H1 (cell line): ENCODE measurements around the gene CASKIN2. TPM values are rescaled to one million over a fixed set of nuclear protein-coding genes. Genes with fewer than 3 reads are reported as not detected.

ENCODE experiments used
- CTCF ChIA-PET: fragments of 300-600 bp; sonication (Branson Sonifier 250); formaldehyde crosslinking; loops from one replicate; lab custom pipeline; 2021; ENCODE audit not compliant: partially characterized antibody; lab: Charles Lee
- POLR2A ChIA-PET: fragments of 300-600 bp; sonication (Branson Sonifier 250); formaldehyde crosslinking; loops from one replicate; lab custom pipeline; 2021; ENCODE audit warnings: inconsistent platforms; ENCODE audit not compliant: partially characterized antibody; lab: Charles Lee
- DNase-seq, 2 experiments: peaks; one replicate each; pipeline versions ENCODE4 v3.0.0 to v3.0.0-alpha.2; 2010 to 2022; ENCODE audit warnings: low spot score in 2 of 2, low read depth in 1 of 2, mixed read lengths in 1 of 2
- FAIRE-seq: peaks from 2 replicates; lab custom pipeline; 2011; peaks lifted over from hg19 to GRCh38; lab: Jason Lieb, UNC
- H2AFZ ChIP-seq: 2 replicates; pipeline ENCODE4 v1.8.1; 2012; ENCODE audit warnings: low read length, inconsistent platforms
- H2AK5ac ChIP-seq: 2 replicates; pipeline ENCODE4 v1.6.1; 2013; ENCODE audit warnings: low read depth, low read length
- H2BK120ac ChIP-seq: replicated peaks from 2 replicates; pipeline ENCODE3; 2013; ENCODE audit warnings: low read depth, low read length, inconsistent platforms
- H2BK12ac ChIP-seq: 2 replicates; pipeline ENCODE4 v1.6.1; 2013; ENCODE audit warnings: low read depth, low read length
- H2BK15ac ChIP-seq: 2 replicates; pipeline ENCODE4 v1.6.1; 2013; ENCODE audit warnings: low read length
- H2BK20ac ChIP-seq: 2 replicates; pipeline ENCODE4 v1.6.1; 2013; ENCODE audit warnings: low read length
- H2BK5ac ChIP-seq: 2 replicates; pipeline ENCODE4 v1.6.1; 2013; ENCODE audit warnings: low read depth, low read length
- H3K14ac ChIP-seq: 2 replicates; pipeline ENCODE4 v1.6.1; 2013; ENCODE audit warnings: inconsistent platforms; ENCODE audit not compliant: insufficient read length
- H3K18ac ChIP-seq: 2 replicates; pipeline ENCODE4 v1.6.1; 2013; ENCODE audit warnings: low read length; ENCODE audit errors: extremely low read depth
- H3K23ac ChIP-seq: 2 replicates; pipeline ENCODE4 v1.6.1; 2013; ENCODE audit warnings: inconsistent platforms; ENCODE audit not compliant: insufficient read length
- H3K23me2 ChIP-seq: 2 replicates; pipeline ENCODE4 v1.6.1; 2013; ENCODE audit warnings: low read depth, low read length
- H3K27ac ChIP-seq: 2 replicates; pipeline ENCODE4 v1.6.1; 2011; ENCODE audit warnings: low read depth, low read length, inconsistent platforms
- H3K27me3 ChIP-seq, 4 experiments: replicated peaks in 1 of 4; 1 replicate in 1 of 4; 2 replicates in 3 of 4; pipeline versions ENCODE4 v1.6.1 to v1.8.1; 2011 to 2013; ENCODE audit warnings: low read length in 3 of 4, mild to moderate bottlenecking in 3 of 4, inconsistent platforms in 2 of 4, mixed read lengths in 2 of 4, moderate library complexity in 1 of 4; ENCODE audit not compliant: control insufficient read depth in 3 of 4, insufficient read depth in 3 of 4; ENCODE audit errors: extremely low read depth in 1 of 4
- H3K36me3 ChIP-seq, 4 experiments: 2 replicates each; pipeline versions ENCODE4 v1.6.1 to v1.8.1; 2011 to 2013; ENCODE audit warnings: mild to moderate bottlenecking in 4 of 4, low read length in 3 of 4, moderate library complexity in 2 of 4, control low read depth in 1 of 4, inconsistent platforms in 1 of 4; ENCODE audit not compliant: insufficient read depth in 4 of 4, control insufficient read depth in 2 of 4
- H3K4ac ChIP-seq: replicated peaks from 2 replicates; pipeline ENCODE3; 2013; ENCODE audit warnings: low read length, low read depth, mixed read lengths, inconsistent platforms; ENCODE audit not compliant: insufficient read length
- H3K4me1 ChIP-seq, 4 experiments: replicated peaks in 1 of 4; 1 replicate in 1 of 4; 2 replicates in 3 of 4; pipeline versions ENCODE4 v1.6.1 to v1.8.1; 2011 to 2013; ENCODE audit warnings: low read length in 3 of 4, inconsistent platforms in 2 of 4, mixed read lengths in 1 of 4; ENCODE audit not compliant: insufficient read depth in 4 of 4, control insufficient read depth in 3 of 4
- H3K4me2 ChIP-seq, 2 experiments: 2 replicates each; pipeline versions ENCODE4 v1.6.1 to v1.8.1; 2011 to 2013; ENCODE audit warnings: low read depth in 2 of 2, low read length in 2 of 2, control low read depth in 1 of 2, inconsistent platforms in 1 of 2, mild to moderate bottlenecking in 1 of 2; ENCODE audit not compliant: insufficient read depth in 1 of 2
- H3K4me3 ChIP-seq, 4 experiments: fragments of 200-600, 300-600 bp in 1 of 4; sonication (generic), shearing (Covaris generic), sonication (Bioruptor Twin) in 1 of 4; 2 replicates each; pipeline versions ENCODE4 v1.5.1 to v1.8.1; 2011 to 2016; ENCODE audit warnings: low read length in 4 of 4, low read depth in 3 of 4, control low read depth in 2 of 4, inconsistent platforms in 2 of 4, mild to moderate bottlenecking in 2 of 4, mixed read lengths in 1 of 4, moderate library complexity in 1 of 4; ENCODE audit not compliant: insufficient read depth in 2 of 4; ENCODE audit errors: extremely low read depth in 1 of 4
- H3K56ac ChIP-seq: replicated peaks from 2 replicates; pipeline ENCODE3; 2013; ENCODE audit warnings: low read depth, mild to moderate bottlenecking, mixed read lengths, low read length, inconsistent platforms; ENCODE audit not compliant: insufficient read length
- H3K79me1 ChIP-seq: 2 replicates; pipeline ENCODE4 v1.6.1; 2013; ENCODE audit warnings: low read depth, low read length, control low read depth
- H3K79me2 ChIP-seq, 2 experiments: 2 replicates each; pipeline versions ENCODE4 v1.6.1 to v1.8.1; 2012 to 2013; ENCODE audit warnings: low read length in 2 of 2, mild to moderate bottlenecking in 2 of 2, inconsistent platforms in 1 of 2; ENCODE audit not compliant: insufficient read depth in 2 of 2, control insufficient read depth in 1 of 2
- H3K9ac ChIP-seq, 4 experiments: replicated peaks in 1 of 4; 1 replicate in 1 of 4; 2 replicates in 3 of 4; pipeline versions ENCODE4 v1.6.1 to v1.8.1; 2011 to 2013; ENCODE audit warnings: low read depth in 3 of 4, low read length in 3 of 4, control low read depth in 2 of 4, mild to moderate bottlenecking in 2 of 4, moderate library complexity in 2 of 4, inconsistent platforms in 1 of 4; ENCODE audit errors: extremely low read depth in 1 of 4
- H3K9me3 ChIP-seq, 2 experiments: 2 replicates each; pipeline versions ENCODE4 v1.6.1 to v1.8.1; 2012 to 2013; ENCODE audit warnings: mild to moderate bottlenecking in 2 of 2, moderate library complexity in 2 of 2, control low read depth in 1 of 2, inconsistent platforms in 1 of 2, low read depth in 1 of 2, low read length in 1 of 2, mixed read lengths in 1 of 2; ENCODE audit not compliant: insufficient read depth in 2 of 2
- H4K20me1 ChIP-seq, 2 experiments: replicated peaks in 1 of 2; 2 replicates each; pipeline versions ENCODE3 to v1.8.1; 2011 to 2013; ENCODE audit warnings: inconsistent platforms in 2 of 2, low read length in 2 of 2, mild to moderate bottlenecking in 1 of 2; ENCODE audit not compliant: insufficient read depth in 2 of 2, control insufficient read depth in 1 of 2
- H4K5ac ChIP-seq: 2 replicates; pipeline ENCODE4 v1.6.1; 2013; ENCODE audit warnings: low read length, low read depth, mixed read lengths, inconsistent platforms; ENCODE audit not compliant: insufficient read length
- H4K8ac ChIP-seq: 2 replicates; pipeline ENCODE4 v1.8.0; 2013; ENCODE audit warnings: mild to moderate bottlenecking, moderate library complexity, low read length, inconsistent platforms; ENCODE audit not compliant: insufficient read depth; ENCODE audit errors: extremely low read depth
- H4K91ac ChIP-seq: replicated peaks from 2 replicates; pipeline ENCODE3; 2013; ENCODE audit warnings: low read length, mixed read lengths, inconsistent platforms; ENCODE audit not compliant: insufficient read length
- ATF3 ChIP-seq: IDR thresholded peaks from 2 replicates; pipeline ENCODE4 v1.6.1; 2011; ENCODE audit warnings: low read depth, mild to moderate bottlenecking, low read length; ENCODE audit not compliant: insufficient read depth
- EGR1 ChIP-seq: IDR thresholded peaks from 2 replicates; pipeline ENCODE4 v1.6.1; 2011; ENCODE audit warnings: low read depth, low read length, borderline replicate concordance
- RAD21 ChIP-seq, 2 experiments: IDR thresholded peaks in 1 of 2; conservative IDR thresholded peaks in 1 of 2; 2 replicates each; pipeline ENCODE4 v1.6.1; 2011; ENCODE audit warnings: low read depth in 2 of 2, low read length in 2 of 2, improper control_type of control experiment in 1 of 2, inconsistent platforms in 1 of 2, mild to moderate bottlenecking in 1 of 2, moderate library complexity in 1 of 2
- RBBP5 ChIP-seq: IDR thresholded peaks from 2 replicates; pipeline ENCODE4 v1.7.1; 2012; ENCODE audit warnings: low read depth, mild to moderate bottlenecking, inconsistent platforms, low read length, moderate library complexity, borderline replicate concordance
- SP1 ChIP-seq: IDR thresholded peaks from 2 replicates; pipeline ENCODE4 v1.6.1; 2011; ENCODE audit warnings: low read depth, low read length
- TCF12 ChIP-seq: IDR thresholded peaks from 2 replicates; pipeline ENCODE4 v1.6.1; 2011; ENCODE audit warnings: low read depth, mild to moderate bottlenecking, low read length
- WGBS, 2 experiments: shearing (Covaris generic) in 1 of 2; methylation state at CpG; one replicate each; pipeline versions ENCODE4 v1.1.6 to v1.1.7; 2013 to 2015; ENCODE audit warnings: low lambda C conversion rate in 2 of 2, mixed read lengths in 2 of 2, inconsistent platforms in 1 of 2, low coverage in 1 of 2, missing lambda C conversion rate in 1 of 2; ENCODE audit not compliant: insufficient replicate concordance in 2 of 2, insufficient coverage in 1 of 2, insufficient read length in 1 of 2; ENCODE audit errors: extremely low coverage in 1 of 2, missing lambda C conversion rate in 1 of 2; 5-methylcytosine and 5-hydroxymethylcytosine counted together
- polyA plus RNA-seq, 7 experiments: library from polyadenylated mRNA; depleted of rRNA in 3 of 7; stranded (reverse) in 5 of 7; unstranded in 2 of 7; fragments of >200 nt in 5 of 7; fragments of 200-250 nt in 2 of 7; gene quantifications; 1 replicate in 5 of 7; 2 replicates in 1 of 7; 4 replicates in 1 of 7; pipeline versions ENCODE4 v1.2.1 to v1.2.3, GENCODE V29; 2011 to 2013; ENCODE audit warnings: missing spikeins in 2 of 7, mixed read lengths in 2 of 7
- total RNA-seq: library from RNA; stranded (reverse); fragmentation: NEBNext Ultra II Directional; extraction: Animal tissue kit (Norgen Biotek cat#: 25700); gene quantifications from 2 replicates; pipeline ENCODE4 v1.2.1, GENCODE V29; 2021

Gene CASKIN2
- total and polyA plus RNA-seq, 2 of the 8 experiments (the other 6 are each of a cell fraction or from before 2014, with no cell fraction given) = 6.7 to 32.3 TPM

- no peak for FAIRE-seq
- Histone ChIP-seq H2BK5ac (no peak overlapping the region; the same call in 1 of the 2 replicates), H2BK15ac (no peak overlapping the region), H4K5ac (no peak overlapping the region), H3K4me1 (peaks cover 0 to 7% (median 0%) of the 10 kb centered on the region in 4 experiments; a peak in 3 of 7 replicates), H4K8ac (no peak overlapping the region), H4K91ac (no peak overlapping the region), H2BK20ac (no peak overlapping the region), H3K23ac (no peak overlapping the region), H2BK12ac (no peak overlapping the region), H3K23me2 (no peaks in the 10 kb centered on the region), H2AK5ac (no peak overlapping the region), H3K4me3 (no peak overlapping the region), H3K79me2 (no peaks in the 10 kb centered on the region), H3K36me3 (peaks cover 0 to 10% (median 6%) of the 10 kb centered on the region in 4 experiments; a peak in 5 of 8 replicates), H2BK120ac (no peak overlapping the region), H3K56ac (no peak overlapping the region), H3K79me1 (no peaks in the 10 kb centered on the region; the same call in 1 of the 2 replicates), H3K9ac (no peak overlapping the region), H3K18ac (no peak overlapping the region), H3K27me3 (no peaks in the 10 kb centered on the region), H2AFZ (no peak overlapping the region), H3K9me3 (no peaks in the 10 kb centered on the region), H4K20me1 (no peaks in the 10 kb centered on the region), H3K4ac (no peak overlapping the region), H3K27ac (no peak overlapping the region), H3K14ac (no peak overlapping the region), H3K4me2 (no peak overlapping the region)
- DNase-seq = no peak
- WGBS, 2 experiments = 85% methylated on average over 12 of the region's 13 CpGs; no CpG with 5 or more reads in 1 of the 2 experiments
- POLR2A ChIA-PET = interaction anchor here (0.9 kb wide), 1 partner anchor 35 kb away, joined by 3 read pairs; no protein-coding TSS in a partner anchor
- TF ChIP-seq EGR1 (no peak), ATF3 (no peak), RBBP5 (no peak), RAD21 (IDR thresholded peaks at IDR 0.05 in 1 of 2, conservative IDR thresholded peaks at IDR 0.05 in 1 of 2; ENCODE audit: low read depth in 2 of 2, low read length in 2 of 2) (no peak), TCF12 (no peak), SP1 (no peak)
- CTCF ChIA-PET = interaction anchor here (0.6 to 1.5 kb wide), 6 partner anchors 8 to 514 kb away, joined by 3 to 5 read pairs (median 4); no protein-coding TSS in a partner anchor
Observed at GRCh38 chr17:75475144-75475835, 40.0 kb downstream of the CASKIN2 start.
